OCI-LY7 (cell line): ENCODE data around the gene CAT. TPM values are rescaled to one million over a fixed set of nuclear protein-coding genes. Genes with fewer than 3 reads are reported as not detected.

Source experiments
- BruUV-seq: library from RNA; stranded (reverse); fragments of 400-500 nt; replicated peaks from 2 replicates; lab custom pipeline; 2021; lab: Mats Ljungman, UMichigan
- CTCF ChIA-PET: fragments of 300-600 bp; sonication (Branson Sonifier 250); formaldehyde crosslinking; loops from one replicate; lab custom pipeline; 2022; ENCODE audit warnings: antibody characterized with exemption; ENCODE audit not compliant: unreplicated experiment; lab: Charles Lee
- POLR2A ChIA-PET: fragments of 300-600 bp; sonication (Branson Sonifier 250); formaldehyde crosslinking; loops from one replicate; lab custom pipeline; 2022; ENCODE audit warnings: antibody characterized with exemption; lab: Charles Lee
- DNase-seq: peaks from one replicate; pipeline ENCODE4 v3.0.0-alpha.2; 2015; ENCODE audit warnings: low spot score
- H2AFZ ChIP-seq: fragments of 200-600 bp; sonication (generic), shearing (Covaris generic); 2 replicates; pipeline ENCODE4 v1.6.1; 2014; ENCODE audit warnings: mild to moderate bottlenecking, antibody characterized with exemption, low read length, moderate library complexity
- H3K27ac ChIP-seq: fragments of 200-600 bp; sonication (generic); 2 replicates; pipeline ENCODE4 v1.5.1; 2014; ENCODE audit warnings: mixed run types, low read depth, mild to moderate bottlenecking, moderate library complexity, low read length, inconsistent platforms; ENCODE audit not compliant: poor library complexity, severe bottlenecking
- H3K36me3 ChIP-seq: fragments of 200-600 bp; sonication (generic); 2 replicates; pipeline ENCODE4 v1.6.1; 2014; ENCODE audit warnings: mild to moderate bottlenecking, antibody characterized with exemption, low read length, moderate library complexity, mixed read lengths; ENCODE audit not compliant: insufficient read depth
- H3K4me1 ChIP-seq: fragments of 200-600 bp; sonication (generic); 2 replicates; pipeline ENCODE4 v1.5.1; 2014; ENCODE audit warnings: mild to moderate bottlenecking, low read length; ENCODE audit not compliant: insufficient read depth, poor library complexity, severe bottlenecking
- H3K4me2 ChIP-seq: fragments of 200-600 bp; sonication (generic); 2 replicates; pipeline ENCODE4 v1.6.1; 2014; ENCODE audit warnings: mild to moderate bottlenecking, low read length
- H3K4me3 ChIP-seq: fragments of 200-600 bp; sonication (generic); 2 replicates; pipeline ENCODE4 v1.5.1; 2014; ENCODE audit warnings: mild to moderate bottlenecking, low read depth, low read length; ENCODE audit not compliant: poor library complexity, severe bottlenecking
- H3K79me2 ChIP-seq: fragments of 200-600 bp; sonication (generic); 2 replicates; pipeline ENCODE4 v1.6.1; 2016; ENCODE audit warnings: low read depth, mild to moderate bottlenecking, low read length, moderate library complexity, mixed read lengths; ENCODE audit not compliant: insufficient read depth
- H3K9me2 ChIP-seq: fragments of 200-600 bp; sonication (generic); 2 replicates; pipeline ENCODE4 v1.6.1; 2016; ENCODE audit warnings: mild to moderate bottlenecking, low read length, mixed read lengths; ENCODE audit not compliant: insufficient read depth
- H3K9me3 ChIP-seq: fragments of 200-600 bp; sonication (generic); 2 replicates; pipeline ENCODE4 v1.6.1; 2014; ENCODE audit warnings: mild to moderate bottlenecking, mixed run types, low read length, mixed read lengths
- H4K20me1 ChIP-seq: fragments of 200-600 bp; sonication (generic); 2 replicates; pipeline ENCODE4 v1.6.1; 2014; ENCODE audit warnings: mild to moderate bottlenecking, antibody characterized with exemption, low read length, moderate library complexity, mixed read lengths; ENCODE audit not compliant: insufficient read depth
- CTCF ChIP-seq: fragments of 200-600 bp; sonication (generic); conservative IDR thresholded peaks from 2 replicates; pipeline ENCODE4 v1.5.1; 2014; ENCODE audit warnings: mild to moderate bottlenecking, antibody characterized with exemption, low read length, moderate library complexity, mixed read lengths
- EZH2phosphoT487 ChIP-seq: fragments of 200-600 bp; sonication (generic); IDR thresholded peaks from 2 replicates; pipeline ENCODE4 v1.6.1; 2018; ENCODE audit warnings: low read depth, borderline replicate concordance, mild to moderate bottlenecking, mixed run types, antibody characterized with exemption, low read length, moderate library complexity, mixed read lengths
- intact Hi-C: fragments of 100-400 bp; cut with micrococcal nuclease; formaldehyde crosslinking; loops from one replicate; pipeline ENCODE4 v1.10.0; 2022; ENCODE audit not compliant: unreplicated experiment
- total RNA-seq, 2 experiments: library from RNA; depleted of rRNA in 1 of 2; stranded (reverse); fragments of >200 nt in 1 of 2; shearing (Covaris generic) in 1 of 2; gene quantifications; 2 replicates each; pipeline ENCODE4 v1.2.3, GENCODE V29; 2014 to 2022

The CAT gene
- total RNA-seq, 2 experiments from 2014 or later, result 46.6 to 47.8 TPM

GRCh38 chr11:34501949-34502348, 63.2 kb downstream of the CAT start:
- CTCF ChIA-PET, result no interaction called here

GRCh38 chr11:34502949-34503348, 64.2 kb downstream of the CAT start:
- no peaks in the 10 kb centered on the region for H3K9me2 ChIP-seq
- no peaks in the 10 kb centered on the region for H3K9me3 ChIP-seq
- no peak for DNase-seq
- no peaks in the 10 kb centered on the region for H4K20me1 ChIP-seq
- intact Hi-C loops, result no loop called here
- no peak overlapping the region for H2AFZ ChIP-seq
- ChIA-PET POLR2A (interaction anchor here (0.6 kb wide), 1 partner anchor 201 kb away, joined by 4 read pairs; no protein-coding TSS in a partner anchor), CTCF (no interaction called here)
- H3K4me2 ChIP-seq, result no peak overlapping the region
- no peaks in the 10 kb centered on the region for H3K36me3 ChIP-seq
- H3K79me2 ChIP-seq, result no peaks in the 10 kb centered on the region
- H3K4me3 ChIP-seq, result no peak overlapping the region
- BruUV-seq, result no TSS peak
- no peak overlapping the region for H3K27ac ChIP-seq
- H3K4me1 ChIP-seq, result no peaks in the 10 kb centered on the region
- TF ChIP-seq EZH2phosphoT487, result no peak
- TF ChIP-seq CTCF, result no peak

More at GRCh38 chr11:34501949-34502348, 63.2 kb downstream of the CAT start:
- TF ChIP-seq EZH2phosphoT487 (no peak), CTCF (no peak)
- no peaks in the 10 kb centered on the region for H4K20me1 ChIP-seq
- POLR2A ChIA-PET, result interaction anchor here (0.5 kb wide), 1 partner anchor 1004 kb away, joined by 3 read pairs; no protein-coding TSS in a partner anchor
- no peaks in the 10 kb centered on the region for H3K79me2 ChIP-seq
- H2AFZ ChIP-seq, result no peak overlapping the region
- intact Hi-C loops, result no loop called here
- no peak overlapping the region for H3K27ac ChIP-seq
- no peak for DNase-seq
- no peaks in the 10 kb centered on the region for H3K4me1 ChIP-seq
- no peaks in the 10 kb centered on the region for H3K9me2 ChIP-seq
- no peaks in the 10 kb centered on the region for H3K9me3 ChIP-seq
- H3K4me3 ChIP-seq, result no peak overlapping the region
- no peaks in the 10 kb centered on the region for H3K36me3 ChIP-seq
- BruUV-seq, result no TSS peak
- no peak overlapping the region for H3K4me2 ChIP-seq

GRCh38 chr11:34505874-34506273, 67.1 kb downstream of the CAT start:
- H3K9me2 ChIP-seq, result no peaks in the 10 kb centered on the region
- H3K79me2 ChIP-seq, result no peaks in the 10 kb centered on the region
- no peak overlapping the region for H3K27ac ChIP-seq
- TF ChIP-seq CTCF (no peak), EZH2phosphoT487 (no peak)
- H3K36me3 ChIP-seq, result no peaks in the 10 kb centered on the region
- intact Hi-C loops, result no loop called here
- H3K4me2 ChIP-seq, result no peak overlapping the region
- no TSS peak for BruUV-seq
- no peak overlapping the region for H2AFZ ChIP-seq
- POLR2A ChIA-PET, result no interaction called here
- H3K4me1 ChIP-seq, result no peaks in the 10 kb centered on the region
- no peaks in the 10 kb centered on the region for H4K20me1 ChIP-seq
- no peak overlapping the region for H3K4me3 ChIP-seq
- no peak for DNase-seq
- CTCF ChIA-PET, result no interaction called here
- H3K9me3 ChIP-seq, result no peaks in the 10 kb centered on the region
